SU-DHL-6 (cell line): Measurements from ENCODE around the gene ID3.

Experiments used
- CTCF ChIP-seq: fragments of 200-600 bp; sonication (generic); IDR thresholded peaks from one replicate; pipeline ENCODE4 v1.5.1; 2017; ENCODE audit warnings: antibody characterized with exemption, mild to moderate bottlenecking, low read length, moderate library complexity; ENCODE audit not compliant: insufficient read depth, poor library complexity, severe bottlenecking
- EZH2phosphoT487 ChIP-seq: fragments of 200-600 bp; sonication (generic), shearing (Covaris generic); conservative IDR thresholded peaks from 2 replicates; pipeline ENCODE4 v1.6.1; 2018; ENCODE audit warnings: mild to moderate bottlenecking, antibody characterized with exemption, low read length, moderate library complexity, mixed read lengths

GRCh38 chr1:23600283-23600682 is 41.0 kb upstream of the ID3 start:
- TF ChIP-seq CTCF: no peak
- TF ChIP-seq EZH2phosphoT487: no peak
